Measurements from ENCODE around the gene ZBTB45. TPM values are rescaled to one million over a fixed set of nuclear protein-coding genes. Genes with fewer than 3 reads are reported as not detected.
A peak's percentile ranks its signal among the peaks of the same experiment; 100 is the strongest.

Gene ZBTB45
- total RNA-seq, 2 experiments from 2014 or later, result 10.7 to 14.7 TPM

DNA sequence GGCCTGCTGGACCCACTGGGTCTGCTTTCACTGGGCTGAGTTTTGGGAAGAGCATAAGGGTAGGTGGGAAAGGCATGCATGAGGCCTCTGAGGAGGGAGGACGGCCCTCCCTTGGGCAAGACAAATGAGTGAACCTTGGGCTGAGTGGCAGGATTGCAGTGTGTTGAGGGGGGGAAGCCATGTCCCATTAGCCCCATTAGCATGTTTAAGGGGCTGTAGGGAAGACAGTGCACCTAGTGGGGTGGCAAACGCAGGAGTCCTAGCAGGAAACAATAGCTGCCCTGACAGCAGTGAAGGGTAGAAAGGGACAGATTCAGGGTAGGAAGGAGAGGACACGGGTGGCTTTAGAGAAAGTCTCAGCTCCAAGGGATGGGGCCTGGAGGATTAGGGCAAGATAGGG is 3.1 kb upstream of the ZBTB45 start:
- intact Hi-C loops (cut with micrococcal nuclease; ENCODE audit: unreplicated experiment), result no loop called here
- POLR2A ChIA-PET, result no interaction called here
- H3K9me3 ChIP-seq (ENCODE audit: low read length), result no peaks in the 10 kb centered on the region

DNA sequence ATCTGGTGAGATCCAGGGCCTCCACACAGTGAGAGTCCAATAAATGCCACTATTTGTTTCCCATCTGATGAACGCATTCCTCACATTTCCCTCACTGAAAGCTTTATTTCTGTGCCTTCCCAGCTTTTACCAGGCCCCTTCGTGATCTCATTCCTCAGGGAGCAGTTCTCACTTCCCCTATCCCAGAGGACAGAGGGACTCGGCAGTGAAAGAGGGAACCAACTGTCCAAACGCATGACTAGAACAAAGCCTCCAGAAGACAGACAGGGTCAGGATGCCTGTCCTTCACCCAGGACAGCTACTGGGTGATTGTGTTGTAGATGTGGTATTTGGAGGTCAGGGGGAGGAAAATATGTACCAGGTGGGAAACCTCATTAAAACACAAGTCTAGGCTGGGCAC is 2.0 kb upstream of the ZBTB45 start:
- CTCF ChIA-PET (ENCODE audit: unreplicated experiment), result no interaction called here
- Histone ChIP-seq H3K9me2 (ENCODE audit: insufficient read depth, low read length) (no peaks in the 10 kb centered on the region), H3K9me3 (ENCODE audit: low read length) (no peaks in the 10 kb centered on the region), H4K20me1 (ENCODE audit: insufficient read depth, low read length) (no peaks in the 10 kb centered on the region), H3K27ac (ENCODE audit: low read depth, low read length, poor library complexity, severe bottlenecking) (no peak overlapping the region), H2AFZ (ENCODE audit: low read length) (no peak overlapping the region), H3K4me3 (ENCODE audit: low read depth, low read length, poor library complexity, severe bottlenecking) (no peak overlapping the region), H3K36me3 (ENCODE audit: insufficient read depth, low read length) (peaks cover 4% of the 10 kb centered on the region), H3K79me2 (ENCODE audit: insufficient read depth, low read depth, low read length) (peaks cover 11% of the 10 kb centered on the region; the same call in 1 of the 2 replicates), H3K4me1 (ENCODE audit: insufficient read depth, low read length, poor library complexity, severe bottlenecking) (peaks cover 14% of the 10 kb centered on the region), H3K4me2 (ENCODE audit: low read length) (no peak overlapping the region)
- TF ChIP-seq, protein P1, sequence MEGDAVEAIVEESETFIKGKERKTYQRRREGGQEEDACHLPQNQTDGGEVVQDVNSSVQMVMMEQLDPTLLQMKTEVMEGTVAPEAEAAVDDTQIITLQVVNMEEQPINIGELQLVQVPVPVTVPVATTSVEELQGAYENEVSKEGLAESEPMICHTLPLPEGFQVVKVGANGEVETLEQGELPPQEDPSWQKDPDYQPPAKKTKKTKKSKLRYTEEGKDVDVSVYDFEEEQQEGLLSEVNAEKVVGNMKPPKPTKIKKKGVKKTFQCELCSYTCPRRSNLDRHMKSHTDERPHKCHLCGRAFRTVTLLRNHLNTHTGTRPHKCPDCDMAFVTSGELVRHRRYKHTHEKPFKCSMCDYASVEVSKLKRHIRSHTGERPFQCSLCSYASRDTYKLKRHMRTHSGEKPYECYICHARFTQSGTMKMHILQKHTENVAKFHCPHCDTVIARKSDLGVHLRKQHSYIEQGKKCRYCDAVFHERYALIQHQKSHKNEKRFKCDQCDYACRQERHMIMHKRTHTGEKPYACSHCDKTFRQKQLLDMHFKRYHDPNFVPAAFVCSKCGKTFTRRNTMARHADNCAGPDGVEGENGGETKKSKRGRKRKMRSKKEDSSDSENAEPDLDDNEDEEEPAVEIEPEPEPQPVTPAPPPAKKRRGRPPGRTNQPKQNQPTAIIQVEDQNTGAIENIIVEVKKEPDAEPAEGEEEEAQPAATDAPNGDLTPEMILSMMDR (conservative IDR thresholded peaks at IDR 0.05; ENCODE audit: low read length), result no peak
- TF ChIP-seq EZH2phosphoT487 (IDR thresholded peaks at IDR 0.05; ENCODE audit: borderline replicate concordance, low read depth, low read length), result no peak
- BruUV-seq (replicated peaks), result no TSS peak
- intact Hi-C loops (cut with micrococcal nuclease; ENCODE audit: unreplicated experiment), result no loop called here
- DNase-seq (ENCODE audit: low spot score), result no peak
- POLR2A ChIA-PET, result interaction anchor here (0.7 to 2.7 kb wide), 3 partner anchors 22 to 146 kb away, joined by 5 to 14 read pairs (median 11); partner anchors contain the start of gene TRIM28

More for the DNA sequence above, 3.1 kb upstream of the ZBTB45 start:
- Histone ChIP-seq H3K79me2 (ENCODE audit: insufficient read depth, low read depth, low read length) (peaks cover 11% of the 10 kb centered on the region; the same call in 1 of the 2 replicates), H3K27ac (ENCODE audit: low read depth, low read length, poor library complexity, severe bottlenecking) (no peak overlapping the region), H2AFZ (ENCODE audit: low read length) (no peak overlapping the region), H3K36me3 (ENCODE audit: insufficient read depth, low read length) (no peaks in the 10 kb centered on the region), H3K4me2 (ENCODE audit: low read length) (no peak overlapping the region), H3K4me3 (ENCODE audit: low read depth, low read length, poor library complexity, severe bottlenecking) (no peak overlapping the region), H3K9me2 (ENCODE audit: insufficient read depth, low read length) (no peaks in the 10 kb centered on the region), H3K4me1 (ENCODE audit: insufficient read depth, low read length, poor library complexity, severe bottlenecking) (peaks cover 14% of the 10 kb centered on the region), H4K20me1 (ENCODE audit: insufficient read depth, low read length) (no peaks in the 10 kb centered on the region)
- no TSS peak for BruUV-seq (replicated peaks)
- TF ChIP-seq, protein P1 (conservative IDR thresholded peaks at IDR 0.05; ENCODE audit: low read length), result no peak
- no peak for TF ChIP-seq EZH2phosphoT487 (IDR thresholded peaks at IDR 0.05; ENCODE audit: borderline replicate concordance, low read depth, low read length)
- DNase-seq (ENCODE audit: low spot score), result no peak
- CTCF ChIA-PET (ENCODE audit: unreplicated experiment), result no interaction called here

DNA sequence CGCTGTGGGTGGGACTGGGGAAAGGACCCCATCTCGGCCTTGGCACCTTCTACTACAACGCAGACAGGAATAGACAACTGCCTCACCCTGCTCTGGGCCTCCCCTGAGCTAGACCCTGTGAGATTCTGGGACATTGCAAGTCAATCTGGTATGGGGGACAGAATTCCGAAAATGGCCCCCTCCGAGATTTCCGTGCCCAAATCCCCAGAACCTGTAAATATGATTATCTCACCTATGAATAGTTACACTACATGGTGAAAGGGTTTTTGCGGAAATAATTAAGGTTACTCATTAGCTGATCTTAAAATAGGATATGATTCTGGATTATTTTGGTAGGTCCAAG is 618 bp upstream of the ZBTB45 start:
- DNase-seq (ENCODE audit: low spot score), result no peak
- CTCF ChIA-PET (ENCODE audit: unreplicated experiment), result interaction anchor here (0.7 to 1.5 kb wide), 2 partner anchors 34 to 37 kb away, joined by 3 to 7 read pairs; no protein-coding TSS in a partner anchor

More for the DNA sequence above, 618 bp upstream of the ZBTB45 start:
- H3K27ac ChIP-seq (ENCODE audit: low read depth, low read length, poor library complexity, severe bottlenecking), result peak overlapping the region; percentile 80
- TSS peak; percentile 84 for BruUV-seq (replicated peaks)
- peaks cover 13% of the 10 kb centered on the region for H3K36me3 ChIP-seq (ENCODE audit: insufficient read depth, low read length)
- H4K20me1 ChIP-seq (ENCODE audit: insufficient read depth, low read length), result no peaks in the 10 kb centered on the region
- peaks cover 14% of the 10 kb centered on the region for H3K4me1 ChIP-seq (ENCODE audit: insufficient read depth, low read length, poor library complexity, severe bottlenecking)
- peak overlapping the region; percentile 86; the same call in 1 of the 2 replicates for H2AFZ ChIP-seq (ENCODE audit: low read length)
- H3K9me2 ChIP-seq (ENCODE audit: insufficient read depth, low read length), result no peaks in the 10 kb centered on the region
- H3K9me3 ChIP-seq (ENCODE audit: low read length), result no peaks in the 10 kb centered on the region
- peaks cover 11% of the 10 kb centered on the region; the same call in 1 of the 2 replicates for H3K79me2 ChIP-seq (ENCODE audit: insufficient read depth, low read depth, low read length)
- intact Hi-C loops (cut with micrococcal nuclease; ENCODE audit: unreplicated experiment), result no loop called here
- POLR2A ChIA-PET, result interaction anchor here (0.7 to 2.7 kb wide), 5 partner anchors 12 to 194 kb away, joined by 3 to 14 read pairs (median 3); partner anchors contain the start of genes TRIM28 and ZSCAN22
- peak overlapping the region; percentile 87 for H3K4me3 ChIP-seq (ENCODE audit: low read depth, low read length, poor library complexity, severe bottlenecking)
- peak overlapping the region; percentile 95 for H3K4me2 ChIP-seq (ENCODE audit: low read length)
- TF ChIP-seq EZH2phosphoT487 (IDR thresholded peaks at IDR 0.05; ENCODE audit: borderline replicate concordance, low read depth, low read length), result no peak
- TF ChIP-seq, protein P1 (conservative IDR thresholded peaks at IDR 0.05; ENCODE audit: low read length), result peak; percentile 22; the same call in 1 of the 2 replicates
